Right cardiac atrium (tissue), 5 donors: ENCODE data around the gene TP63. TPM values are rescaled to one million over a fixed set of nuclear protein-coding genes. Genes with fewer than 3 reads are reported as not detected.

Source experiments
- ATAC-seq, 2 donors: fragments of 200-7000 bp; cut with Tn5 transposase; one replicate each; pipeline versions ENCODE4 v1.8.0 to v1.9.1; 2020; ENCODE audit warnings: moderate library complexity in 2 of 2, mild to moderate bottlenecking in 1 of 2
- DNase-seq, 3 donors: peaks; one replicate each; pipeline ENCODE4 v3.0.0-alpha.2; 2020
- H3K27ac ChIP-seq: one replicate; pipeline ENCODE4 v1.5.1; 2013; ENCODE audit warnings: mild to moderate bottlenecking, low read length, control low read depth, moderate library complexity
- H3K27me3 ChIP-seq: one replicate; pipeline ENCODE4 v1.6.1; 2013; ENCODE audit not compliant: control insufficient read depth, insufficient read depth
- H3K4me1 ChIP-seq: one replicate; pipeline ENCODE4 v1.6.1; 2013; ENCODE audit warnings: low read length; ENCODE audit not compliant: control insufficient read depth, insufficient read depth
- H3K4me3 ChIP-seq: one replicate; pipeline ENCODE4 v1.5.1; 2013; ENCODE audit warnings: low read length, control low read depth
- H3K9me3 ChIP-seq: one replicate; pipeline ENCODE4 v1.6.1; 2013; ENCODE audit warnings: low read length; ENCODE audit not compliant: control insufficient read depth
- WGBS: extraction: QIAGEN DNeasy Blood & Tissue Kit; methylation state at CpG from one replicate; pipeline ENCODE4 v1.1.7; 2013; 5-methylcytosine and 5-hydroxymethylcytosine counted together
- intact Hi-C, 4 donors: fragments of 100-400 bp; cut with DNase I; formaldehyde crosslinking; loops; one replicate each; pipeline versions ENCODE4 v1.11.0 to v1.14.0; 2022 to 2023
- polyA plus RNA-seq: library from polyadenylated mRNA; stranded (reverse); fragments of 200-250 nt; gene quantifications from one replicate; pipeline ENCODE4 v1.2.3, GENCODE V29; 2013
- total RNA-seq, 4 donors: library from RNA; stranded (reverse); fragmentation: NEBNext Ultra II Directional; extraction: Animal tissue kit (Norgen Biotek cat#: 25700); gene quantifications; one replicate each; pipeline ENCODE4 v1.2.1, GENCODE V29; 2021
- donor health status: healthy with polysubstance abuse.
- donor health status: DM: no; HTN: yes; CAD: no.
- donor health status: DM: no; HTN: no; CAD: no.
- donor health status: DM: no; HTN: yes; CAD: no; lungs with severe emphysema.
- donor health status: DM: yes; HTN: yes; CAD: no.

Gene TP63
- total and polyA plus RNA-seq, 5 donors: 0.25 to 0.71 (median 0.56) TPM

- Histone ChIP-seq H3K4me3 (no peak overlapping the region), H3K27ac (no peak overlapping the region), H3K4me1 (no peaks in the 10 kb centered on the region), H3K27me3 (no peaks in the 10 kb centered on the region), H3K9me3 (no peaks in the 10 kb centered on the region)
- WGBS: 71% methylated on average over 2 of the region's 2 CpGs
- ATAC-seq (no peak), DNase-seq (no peak)
- intact Hi-C loops: no loop called here
These were observed 54.7 kb downstream of the TP63 start for GRCh38 chr3:189685860-189686259.

- Histone ChIP-seq H3K4me1 (no peaks in the 10 kb centered on the region), H3K9me3 (no peaks in the 10 kb centered on the region), H3K27me3 (no peaks in the 10 kb centered on the region), H3K4me3 (no peak overlapping the region), H3K27ac (no peak overlapping the region)
- 83% methylated on average over 4 of the region's 4 CpGs for WGBS
- DNase-seq (no peak), ATAC-seq (no peak)
- intact Hi-C loops: no loop called here
These were observed 56.3 kb downstream of the TP63 start for GRCh38 chr3:189687475-189687874.

GRCh38 chr3:189688262-189688661 is 57.1 kb downstream of the TP63 start:
- Histone ChIP-seq H3K9me3 (no peaks in the 10 kb centered on the region), H3K27me3 (no peaks in the 10 kb centered on the region), H3K4me1 (no peaks in the 10 kb centered on the region), H3K4me3 (no peak overlapping the region), H3K27ac (no peak overlapping the region)
- intact Hi-C loops: no loop called here
- DNase-seq (no peak), ATAC-seq (no peak)
- 19% methylated on average over 1 of the region's 1 CpG for WGBS

GRCh38 chr3:189689625-189690024 is 58.4 kb downstream of the TP63 start:
- Histone ChIP-seq H3K4me1 (no peaks in the 10 kb centered on the region), H3K27me3 (no peaks in the 10 kb centered on the region), H3K9me3 (no peaks in the 10 kb centered on the region), H3K27ac (no peak overlapping the region), H3K4me3 (no peak overlapping the region)
- DNase-seq (no peak), ATAC-seq (no peak)
- intact Hi-C loops: no loop called here

- H3K27me3 ChIP-seq: no peaks in the 10 kb centered on the region
- DNase-seq: no peak
- no peak overlapping the region for H3K27ac ChIP-seq
- WGBS: 13% methylated on average over 1 of the region's 1 CpG
- intact Hi-C loops: no loop called here
- H3K9me3 ChIP-seq: no peaks in the 10 kb centered on the region
- no peak overlapping the region for H3K4me3 ChIP-seq
- no peaks in the 10 kb centered on the region for H3K4me1 ChIP-seq
- no peak for ATAC-seq
These were observed 59.0 kb downstream of the TP63 start for GRCh38 chr3:189690237-189690636.

- no peak for DNase-seq
- WGBS: 96% methylated on average over 2 of the region's 2 CpGs
These were observed 59.5 kb downstream of the TP63 start for GRCh38 chr3:189690672-189691071.

GRCh38 chr3:189695400-189695799 is 64.2 kb downstream of the TP63 start:
- no peaks in the 10 kb centered on the region for H3K9me3 ChIP-seq
- H3K4me1 ChIP-seq: no peaks in the 10 kb centered on the region
- intact Hi-C loops: no loop called here
- H3K27me3 ChIP-seq: no peaks in the 10 kb centered on the region
- H3K27ac ChIP-seq: no peak overlapping the region
- DNase-seq: no peak
- WGBS: 99% methylated on average over 2 of the region's 2 CpGs
- no peak for ATAC-seq
- H3K4me3 ChIP-seq: no peak overlapping the region

More at GRCh38 chr3:189690672-189691071, 59.5 kb downstream of the TP63 start:
- no peak overlapping the region for H3K4me3 ChIP-seq
- no peak for ATAC-seq
- H3K27me3 ChIP-seq: no peaks in the 10 kb centered on the region
- no peaks in the 10 kb centered on the region for H3K9me3 ChIP-seq
- intact Hi-C loops: no loop called here
- no peaks in the 10 kb centered on the region for H3K4me1 ChIP-seq
- H3K27ac ChIP-seq: no peak overlapping the region

- no peaks in the 10 kb centered on the region for H3K27me3 ChIP-seq
- no peak overlapping the region for H3K27ac ChIP-seq
- H3K4me1 ChIP-seq: no peaks in the 10 kb centered on the region
- H3K4me3 ChIP-seq: no peak overlapping the region
- no peak for ATAC-seq
- DNase-seq: no peak
- 58% methylated on average over 2 of the region's 2 CpGs for WGBS
- no peaks in the 10 kb centered on the region for H3K9me3 ChIP-seq
- intact Hi-C loops: no loop called here
These were observed 67.6 kb downstream of the TP63 start for GRCh38 chr3:189698811-189699210.

GRCh38 chr3:189699885-189700284 is 68.7 kb downstream of the TP63 start:
- DNase-seq (no peak), ATAC-seq (no peak)
- intact Hi-C loops: no loop called here
- WGBS: 91% methylated on average over 1 of the region's 1 CpG
- Histone ChIP-seq H3K27ac (no peak overlapping the region), H3K4me3 (no peak overlapping the region), H3K9me3 (no peaks in the 10 kb centered on the region), H3K27me3 (no peaks in the 10 kb centered on the region), H3K4me1 (no peaks in the 10 kb centered on the region)

GRCh38 chr3:189702066-189702646 is 71.0 kb downstream of the TP63 start:
- H3K4me1 ChIP-seq: no peaks in the 10 kb centered on the region
- no peaks in the 10 kb centered on the region for H3K27me3 ChIP-seq
- DNase-seq: no peak
- intact Hi-C loops: no loop called here
- ATAC-seq: no peak
- H3K4me3 ChIP-seq: no peak overlapping the region
- H3K9me3 ChIP-seq: no peaks in the 10 kb centered on the region
- WGBS: 90% methylated on average over 1 of the region's 1 CpG
- no peak overlapping the region for H3K27ac ChIP-seq

GRCh38 chr3:189703865-189704264 is 72.7 kb downstream of the TP63 start:
- no peaks in the 10 kb centered on the region for H3K27me3 ChIP-seq
- no peaks in the 10 kb centered on the region for H3K9me3 ChIP-seq
- ATAC-seq: no peak
- H3K4me1 ChIP-seq: no peaks in the 10 kb centered on the region
- intact Hi-C loops: no loop called here
- no peak overlapping the region for H3K4me3 ChIP-seq
- H3K27ac ChIP-seq: no peak overlapping the region
- WGBS: 59% methylated on average over 1 of the region's 1 CpG
- DNase-seq: no peak

- DNase-seq: no peak
- H3K27ac ChIP-seq: no peak overlapping the region
- no peak overlapping the region for H3K4me3 ChIP-seq
- WGBS: 90% methylated on average over 3 of the region's 3 CpGs
- no peaks in the 10 kb centered on the region for H3K27me3 ChIP-seq
- no peaks in the 10 kb centered on the region for H3K4me1 ChIP-seq
- intact Hi-C loops: no loop called here
- ATAC-seq: no peak
- H3K9me3 ChIP-seq: no peaks in the 10 kb centered on the region
These were observed 77.2 kb downstream of the TP63 start for GRCh38 chr3:189708375-189708774.
